Gastrocnemius medialis (tissue), 4 donors: ENCODE data around the gene METTL21A.

Source experiments
- POLR2A ChIP-seq, 2 donors: fragments of 450-650 bp; IDR thresholded peaks; one replicate each; pipeline ENCODE4 v1.6.1; 2017; ENCODE audit warnings: antibody characterized with exemption in 2 of 2, mild to moderate bottlenecking in 2 of 2, moderate library complexity in 2 of 2
- TF ChIP-seq, protein P1 (sequence below), 5 experiments: fragments of 450-650 bp in 3 of 5; fragments of 200-600 bp in 2 of 5; sonication (generic) in 2 of 5; IDR thresholded peaks in 4 of 5; conservative IDR thresholded peaks in 1 of 5; 1 replicate in 4 of 5; 2 replicates in 1 of 5; pipeline ENCODE4 v1.5.1; 2016 to 2019; ENCODE audit warnings: antibody characterized with exemption in 5 of 5, mild to moderate bottlenecking in 3 of 5, moderate library complexity in 3 of 5

DNA sequence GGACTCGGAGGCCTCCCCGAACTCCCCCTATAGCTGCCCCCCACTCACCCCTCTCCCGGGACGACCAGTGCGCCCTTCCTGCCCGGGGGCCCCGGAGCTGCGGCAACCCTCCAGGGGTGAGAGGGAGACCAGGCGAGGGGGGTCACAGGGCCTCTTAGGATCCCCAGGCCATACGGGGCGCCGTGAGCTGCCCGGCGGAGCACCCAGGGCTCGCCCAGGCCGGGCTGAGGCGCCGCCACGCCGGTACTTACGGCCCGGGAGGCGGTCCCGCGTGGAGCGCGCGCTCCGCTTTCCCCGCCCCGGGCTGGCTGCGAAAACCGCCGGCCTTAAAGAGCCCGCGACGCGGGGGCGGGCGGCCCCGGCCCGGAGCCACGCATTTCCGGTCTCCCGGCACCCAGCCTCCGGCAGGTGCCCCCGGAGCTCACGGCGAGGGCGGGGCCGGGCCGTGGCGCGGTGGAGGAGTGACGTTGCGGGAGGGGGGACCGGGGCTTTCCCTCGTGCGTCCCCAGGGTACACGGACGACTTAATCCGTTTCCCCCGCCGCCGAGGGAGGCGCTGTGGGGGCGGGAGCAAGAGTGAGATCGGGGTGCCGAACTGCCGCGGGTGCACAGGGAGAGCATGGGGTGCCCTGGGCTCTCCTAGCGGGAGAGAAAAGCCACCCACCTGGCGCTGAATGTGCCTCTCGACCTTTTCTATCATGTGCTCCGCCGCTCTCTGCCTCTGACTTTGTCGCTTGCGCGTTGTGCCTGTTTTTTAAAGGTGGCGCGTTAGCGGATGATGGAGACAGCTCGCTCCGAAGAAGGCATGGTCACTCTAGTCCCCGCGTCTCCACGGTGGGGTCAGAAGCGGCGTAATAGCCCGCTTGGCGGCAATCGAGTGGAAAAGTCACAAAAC lies at the start of gene METTL21A:
- peak; percentile 73 to 89 for TF ChIP-seq POLR2A (IDR thresholded peaks at IDR 0.05)
- TF ChIP-seq, protein P1, sequence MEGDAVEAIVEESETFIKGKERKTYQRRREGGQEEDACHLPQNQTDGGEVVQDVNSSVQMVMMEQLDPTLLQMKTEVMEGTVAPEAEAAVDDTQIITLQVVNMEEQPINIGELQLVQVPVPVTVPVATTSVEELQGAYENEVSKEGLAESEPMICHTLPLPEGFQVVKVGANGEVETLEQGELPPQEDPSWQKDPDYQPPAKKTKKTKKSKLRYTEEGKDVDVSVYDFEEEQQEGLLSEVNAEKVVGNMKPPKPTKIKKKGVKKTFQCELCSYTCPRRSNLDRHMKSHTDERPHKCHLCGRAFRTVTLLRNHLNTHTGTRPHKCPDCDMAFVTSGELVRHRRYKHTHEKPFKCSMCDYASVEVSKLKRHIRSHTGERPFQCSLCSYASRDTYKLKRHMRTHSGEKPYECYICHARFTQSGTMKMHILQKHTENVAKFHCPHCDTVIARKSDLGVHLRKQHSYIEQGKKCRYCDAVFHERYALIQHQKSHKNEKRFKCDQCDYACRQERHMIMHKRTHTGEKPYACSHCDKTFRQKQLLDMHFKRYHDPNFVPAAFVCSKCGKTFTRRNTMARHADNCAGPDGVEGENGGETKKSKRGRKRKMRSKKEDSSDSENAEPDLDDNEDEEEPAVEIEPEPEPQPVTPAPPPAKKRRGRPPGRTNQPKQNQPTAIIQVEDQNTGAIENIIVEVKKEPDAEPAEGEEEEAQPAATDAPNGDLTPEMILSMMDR (IDR thresholded peaks at IDR 0.05 in 4 of 5, conservative IDR thresholded peaks at IDR 0.05 in 1 of 5), result peak in 3 of 5 experiments; percentile 33 to 51 (median 48)
